Activated CD4-positive, CD25-positive, alpha-beta regulatory T cell treated with anti-CD3 and anti-CD28 coated beads, Interleukin-2, amount 50 U/mL, for 16 hours (primary cell): ENCODE data around the gene TFEB.

ENCODE experiments used
- DNase-seq: peaks from one replicate; pipeline ENCODE4 v3.0.0-alpha.2; 2020; ENCODE audit warnings: low read depth, low spot score

The TFEB gene

GRCh38 chr6:41691426-41692079 is 43.9 kb downstream of the TFEB start:
- DNase-seq, result no peak

- no peak for DNase-seq
These were observed 44.7 kb downstream of the TFEB start for GRCh38 chr6:41690541-41691330.

DNA sequence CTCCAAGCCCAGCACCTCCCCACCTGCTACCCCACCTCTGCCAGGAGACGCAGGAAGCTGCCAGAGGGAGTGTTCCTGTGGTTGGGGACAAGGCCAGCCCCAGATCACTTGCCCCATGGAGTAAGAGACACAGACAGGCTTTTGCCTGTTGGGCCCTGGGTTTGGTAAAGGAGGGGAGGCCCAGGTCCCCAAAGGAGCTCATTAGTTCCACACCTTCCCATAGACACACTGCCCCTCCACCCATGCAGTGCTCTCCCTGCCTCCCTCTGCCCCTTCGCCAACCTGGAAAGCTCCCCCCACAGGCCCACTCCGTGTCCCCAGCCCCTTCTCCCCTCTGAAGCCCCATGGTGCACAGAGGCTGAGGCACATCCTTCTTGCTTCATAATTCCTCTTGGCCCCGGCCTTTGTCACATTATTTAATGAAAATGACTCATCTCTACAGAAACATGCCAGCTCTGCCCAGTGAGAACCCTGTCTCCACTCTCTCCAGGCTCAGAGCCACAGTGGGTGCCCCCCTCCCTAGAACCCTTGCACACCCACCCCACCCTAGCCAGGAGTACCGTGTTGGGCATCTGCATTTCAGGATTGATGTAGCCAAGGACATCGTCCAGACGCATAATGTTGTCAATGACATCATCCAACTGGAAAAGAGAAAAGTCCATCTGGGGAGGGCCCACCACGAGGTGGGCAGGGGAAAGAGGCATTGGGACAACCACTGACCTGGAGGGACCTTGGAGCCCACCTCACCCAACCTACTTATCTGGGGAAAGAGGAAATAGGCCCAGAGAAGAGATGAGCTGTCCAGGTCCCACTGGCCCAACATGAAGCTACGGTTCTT is 46.0 kb downstream of the TFEB start:
- DNase-seq, result no peak

DNA sequence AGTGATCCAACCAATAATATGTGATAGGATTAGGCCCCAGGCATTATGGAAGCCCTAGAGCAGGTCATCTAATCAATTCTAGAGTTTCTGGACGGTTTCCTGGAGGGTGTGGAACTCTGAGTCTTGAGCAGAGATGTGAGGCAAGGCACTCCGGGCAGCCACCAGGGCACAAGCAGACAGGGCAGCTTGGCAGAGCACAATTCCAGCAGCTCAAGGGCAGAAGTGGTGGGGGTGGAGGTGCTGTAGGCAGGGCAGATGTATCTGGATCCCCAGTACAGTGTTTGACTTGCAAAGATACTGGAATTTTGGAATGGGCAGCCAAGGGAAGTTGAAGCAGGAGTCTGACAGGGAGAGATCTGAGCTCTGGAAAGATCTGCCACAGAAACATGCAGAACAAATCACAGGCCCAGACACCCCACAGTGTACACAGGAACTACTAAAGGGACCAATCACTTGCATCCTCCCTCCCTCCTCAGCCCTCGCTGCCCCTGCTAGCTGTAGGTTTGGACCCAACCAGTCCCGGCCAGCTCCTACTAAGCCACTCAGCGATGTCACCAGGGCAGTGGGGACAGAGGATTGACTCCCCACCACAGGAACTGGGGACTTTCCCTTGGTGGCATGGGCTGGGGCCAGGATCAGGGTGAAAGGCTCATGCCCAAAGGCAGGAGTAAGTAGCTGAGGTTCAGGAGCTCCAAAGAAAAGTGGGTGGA is 47.0 kb downstream of the TFEB start:
- DNase-seq, result no peak

GRCh38 chr6:41687501-41688175 is 47.8 kb downstream of the TFEB start:
- DNase-seq, result no peak

DNA sequence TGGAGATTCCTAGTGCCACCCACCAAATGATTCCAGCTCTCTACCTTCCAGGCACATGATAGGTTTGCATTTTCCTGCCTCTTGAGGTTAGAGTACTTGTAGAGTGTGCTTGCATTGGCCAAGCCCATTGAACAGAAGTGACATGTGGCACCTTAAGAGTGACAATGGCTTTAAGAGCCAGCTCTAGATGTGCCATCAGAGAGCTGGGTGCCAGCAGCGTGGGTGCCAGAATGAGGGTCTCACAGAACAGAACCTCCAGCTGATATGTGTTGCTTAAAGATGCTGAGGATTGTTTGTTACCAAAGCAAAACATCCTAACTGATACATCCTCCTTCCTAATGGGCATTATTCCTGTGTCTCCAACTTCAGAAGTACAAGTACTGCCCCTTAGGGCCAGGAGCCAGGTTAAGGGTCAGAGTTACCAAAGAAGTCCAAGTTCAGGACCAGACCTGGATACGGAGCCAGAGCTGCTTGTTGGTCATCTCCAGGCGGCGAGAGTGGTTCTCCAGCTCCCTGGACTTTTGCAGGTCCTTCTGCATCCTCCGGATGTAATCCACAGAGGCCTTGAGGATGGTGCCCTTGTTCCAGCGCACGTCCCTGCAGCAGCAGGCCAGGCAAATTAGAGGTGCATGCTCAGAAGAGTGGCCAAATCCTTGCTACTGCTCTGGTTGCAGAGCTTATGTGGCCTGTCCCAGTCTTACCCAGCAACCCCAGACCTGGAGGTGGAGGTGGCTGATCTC is 49.6 kb downstream of the TFEB start:
- DNase-seq, result no peak

DNA sequence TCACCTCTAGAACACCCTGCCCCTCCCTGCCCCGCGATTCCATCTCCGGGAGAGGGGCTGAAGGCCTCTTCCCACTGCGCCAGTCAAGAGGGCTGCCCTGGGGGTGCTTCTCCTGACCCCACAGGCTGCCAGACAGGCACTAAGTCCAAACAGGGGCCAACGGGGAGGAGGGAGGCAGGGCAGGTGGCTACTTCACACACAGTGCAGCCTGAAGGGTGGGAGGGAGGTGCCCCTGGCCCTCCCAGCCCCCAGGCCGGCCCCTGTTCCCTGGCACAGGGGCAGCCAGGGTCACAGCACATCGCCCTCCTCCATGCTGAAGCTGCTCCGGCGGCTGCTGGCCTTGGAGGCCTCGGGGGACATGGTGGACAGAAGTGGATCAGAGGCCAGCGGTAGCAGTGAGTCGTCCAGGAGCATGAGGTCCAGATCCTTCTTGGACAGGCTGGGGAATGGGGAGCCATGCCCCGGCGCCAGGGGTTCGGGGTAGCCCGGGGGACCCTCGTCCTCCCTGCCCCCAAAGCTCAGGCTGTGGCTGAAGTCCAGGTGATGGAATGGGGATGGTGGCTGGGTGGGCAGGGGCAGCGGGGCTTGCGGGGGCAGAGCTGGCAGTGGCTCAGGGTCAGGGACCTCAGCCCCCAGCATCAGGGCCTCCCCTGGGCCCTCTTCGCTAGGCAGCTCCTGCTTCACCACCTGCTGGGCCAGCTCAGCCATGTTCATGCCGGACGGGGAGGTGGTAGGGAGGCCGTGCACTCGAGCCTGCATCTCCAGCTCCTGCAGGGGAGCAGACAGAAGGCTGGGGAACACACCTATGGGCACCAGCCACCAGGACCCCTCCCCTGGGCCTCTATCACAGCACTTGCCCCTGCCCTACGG is 50.9 kb downstream of the TFEB start:
- no peak for DNase-seq

- peak; percentile 50 for DNase-seq
These were observed 51.7 kb downstream of the TFEB start for GRCh38 chr6:41683523-41684310.

GRCh38 chr6:41683273-41683522 is 52.2 kb downstream of the TFEB start:
- no peak for DNase-seq

GRCh38 chr6:41682497-41683272 is 52.7 kb downstream of the TFEB start:
- DNase-seq, result no peak

DNA sequence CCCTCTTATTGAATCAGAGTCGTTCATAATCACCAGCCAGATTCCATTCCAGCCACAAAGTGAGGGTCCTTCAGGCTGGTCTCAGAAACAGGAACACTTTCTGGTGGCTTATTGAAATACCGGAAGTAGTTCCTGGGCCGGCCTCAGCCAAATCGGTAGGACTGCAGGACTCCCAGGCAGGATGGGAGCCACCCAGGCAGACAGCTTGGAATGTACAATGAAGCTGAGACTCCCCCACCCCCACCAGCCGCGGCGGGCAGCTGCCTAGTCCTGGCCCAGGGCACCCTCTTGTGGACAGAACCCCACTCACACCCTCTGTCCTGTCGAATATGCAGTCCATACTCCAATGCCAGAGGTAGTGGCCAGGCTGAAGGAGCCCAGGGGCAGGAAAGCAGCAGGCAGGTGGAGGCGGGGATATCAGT is 53.3 kb downstream of the TFEB start:
- peak; percentile 36 for DNase-seq

GRCh38 chr6:41680182-41680965 is 55.0 kb downstream of the TFEB start:
- no peak for DNase-seq

- DNase-seq, result no peak
These were observed 55.7 kb downstream of the TFEB start for GRCh38 chr6:41679696-41680095.

DNA sequence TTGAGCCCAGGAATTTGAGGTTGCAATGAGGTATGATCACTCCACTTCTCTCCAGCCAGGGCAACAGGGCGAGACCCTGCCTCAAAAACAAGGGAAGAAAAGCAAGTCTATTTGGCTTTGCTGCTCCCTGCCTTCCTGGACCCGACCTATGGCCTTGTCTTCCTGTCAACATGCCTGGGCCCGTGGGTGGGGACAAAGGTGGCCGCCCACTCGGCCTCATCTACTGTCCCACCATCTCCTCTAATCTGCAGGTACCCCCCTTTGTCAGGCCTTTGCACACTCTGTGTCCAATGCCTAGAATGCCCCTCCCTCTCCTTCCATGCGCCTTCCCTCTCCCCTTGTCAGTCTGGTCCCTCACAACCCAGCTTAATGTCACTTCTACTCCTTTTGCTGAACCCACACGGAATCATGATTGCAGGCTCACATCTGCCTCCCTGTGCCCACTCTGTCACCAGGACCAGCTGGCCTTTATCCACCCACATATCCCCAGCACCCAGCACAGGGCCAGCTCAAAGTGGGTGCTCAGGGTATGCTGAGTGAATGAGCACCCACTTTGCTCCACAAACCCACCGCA is 56.8 kb downstream of the TFEB start:
- no peak for DNase-seq

GRCh38 chr6:41677124-41677921 is 58.1 kb downstream of the TFEB start:
- no peak for DNase-seq

- DNase-seq, result no peak
These were observed 59.0 kb downstream of the TFEB start for GRCh38 chr6:41676431-41676830.
